ENCODE data around the gene RBM12. TPM values are rescaled to one million over a fixed set of nuclear protein-coding genes. Genes with fewer than 3 reads are reported as not detected.

Gene RBM12
- total RNA-seq, 1 experiment from 2014 or later = 100 TPM

- Histone ChIP-seq H3K4me1 (ENCODE audit: control insufficient read depth, insufficient read depth, low read length) (peaks cover 4% of the 10 kb centered on the region), H3K27me3 (ENCODE audit: control insufficient read depth, insufficient read depth, low read length) (no peaks in the 10 kb centered on the region), H3K27ac (ENCODE audit: low read length) (no peak overlapping the region), H3K4me3 (ENCODE audit: low read depth in 2 of 2, low read length in 2 of 2) (no peak overlapping the region), H3K36me3 (ENCODE audit: control insufficient read depth, insufficient read depth, low read length) (peaks cover 14% of the 10 kb centered on the region), H3K9me3 (ENCODE audit: control insufficient read depth, insufficient read depth, low read depth, low read length) (no peaks in the 10 kb centered on the region)
- no TSS peak for BruUV-seq (replicated peaks)
- in situ Hi-C loops (cut with HindIII; ENCODE audit: low pct_unique_long_range_greater_than_20kb, low sequenced_read_pairs) (no loop called here), intact Hi-C loops (cut with micrococcal nuclease; ENCODE audit: unreplicated experiment) (no loop called here)
- ChIA-PET CTCF (interaction anchor here (1.0 kb wide), 1 partner anchor 29 kb away, joined by 4 read pairs; no protein-coding TSS in a partner anchor), POLR2A (no interaction called here)
- TF ChIP-seq POLR2AphosphoS5 (IDR thresholded peaks at IDR 0.05; ENCODE audit: low read depth, low read length) = no peak
- TF ChIP-seq TCF7L2 (IDR thresholded peaks at IDR 0.05; ENCODE audit: low read depth, low read length) = no peak
- TF ChIP-seq, protein P1, sequence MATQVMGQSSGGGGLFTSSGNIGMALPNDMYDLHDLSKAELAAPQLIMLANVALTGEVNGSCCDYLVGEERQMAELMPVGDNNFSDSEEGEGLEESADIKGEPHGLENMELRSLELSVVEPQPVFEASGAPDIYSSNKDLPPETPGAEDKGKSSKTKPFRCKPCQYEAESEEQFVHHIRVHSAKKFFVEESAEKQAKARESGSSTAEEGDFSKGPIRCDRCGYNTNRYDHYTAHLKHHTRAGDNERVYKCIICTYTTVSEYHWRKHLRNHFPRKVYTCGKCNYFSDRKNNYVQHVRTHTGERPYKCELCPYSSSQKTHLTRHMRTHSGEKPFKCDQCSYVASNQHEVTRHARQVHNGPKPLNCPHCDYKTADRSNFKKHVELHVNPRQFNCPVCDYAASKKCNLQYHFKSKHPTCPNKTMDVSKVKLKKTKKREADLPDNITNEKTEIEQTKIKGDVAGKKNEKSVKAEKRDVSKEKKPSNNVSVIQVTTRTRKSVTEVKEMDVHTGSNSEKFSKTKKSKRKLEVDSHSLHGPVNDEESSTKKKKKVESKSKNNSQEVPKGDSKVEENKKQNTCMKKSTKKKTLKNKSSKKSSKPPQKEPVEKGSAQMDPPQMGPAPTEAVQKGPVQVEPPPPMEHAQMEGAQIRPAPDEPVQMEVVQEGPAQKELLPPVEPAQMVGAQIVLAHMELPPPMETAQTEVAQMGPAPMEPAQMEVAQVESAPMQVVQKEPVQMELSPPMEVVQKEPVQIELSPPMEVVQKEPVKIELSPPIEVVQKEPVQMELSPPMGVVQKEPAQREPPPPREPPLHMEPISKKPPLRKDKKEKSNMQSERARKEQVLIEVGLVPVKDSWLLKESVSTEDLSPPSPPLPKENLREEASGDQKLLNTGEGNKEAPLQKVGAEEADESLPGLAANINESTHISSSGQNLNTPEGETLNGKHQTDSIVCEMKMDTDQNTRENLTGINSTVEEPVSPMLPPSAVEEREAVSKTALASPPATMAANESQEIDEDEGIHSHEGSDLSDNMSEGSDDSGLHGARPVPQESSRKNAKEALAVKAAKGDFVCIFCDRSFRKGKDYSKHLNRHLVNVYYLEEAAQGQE (IDR thresholded peaks at IDR 0.05; ENCODE audit: insufficient read depth in 1 of 2, low read depth in 2 of 2, low read length in 1 of 2) = no peak
- TF ChIP-seq SIN3A (IDR thresholded peaks at IDR 0.05; ENCODE audit: borderline replicate concordance, insufficient read depth, low read depth, low read length) = no peak
- TF ChIP-seq, protein P2, sequence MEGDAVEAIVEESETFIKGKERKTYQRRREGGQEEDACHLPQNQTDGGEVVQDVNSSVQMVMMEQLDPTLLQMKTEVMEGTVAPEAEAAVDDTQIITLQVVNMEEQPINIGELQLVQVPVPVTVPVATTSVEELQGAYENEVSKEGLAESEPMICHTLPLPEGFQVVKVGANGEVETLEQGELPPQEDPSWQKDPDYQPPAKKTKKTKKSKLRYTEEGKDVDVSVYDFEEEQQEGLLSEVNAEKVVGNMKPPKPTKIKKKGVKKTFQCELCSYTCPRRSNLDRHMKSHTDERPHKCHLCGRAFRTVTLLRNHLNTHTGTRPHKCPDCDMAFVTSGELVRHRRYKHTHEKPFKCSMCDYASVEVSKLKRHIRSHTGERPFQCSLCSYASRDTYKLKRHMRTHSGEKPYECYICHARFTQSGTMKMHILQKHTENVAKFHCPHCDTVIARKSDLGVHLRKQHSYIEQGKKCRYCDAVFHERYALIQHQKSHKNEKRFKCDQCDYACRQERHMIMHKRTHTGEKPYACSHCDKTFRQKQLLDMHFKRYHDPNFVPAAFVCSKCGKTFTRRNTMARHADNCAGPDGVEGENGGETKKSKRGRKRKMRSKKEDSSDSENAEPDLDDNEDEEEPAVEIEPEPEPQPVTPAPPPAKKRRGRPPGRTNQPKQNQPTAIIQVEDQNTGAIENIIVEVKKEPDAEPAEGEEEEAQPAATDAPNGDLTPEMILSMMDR (IDR thresholded peaks at IDR 0.05) = no peak
- no peak for ATAC-seq
- DNase-seq (ENCODE audit: low read depth, low spot score) = no peak
Measured at GRCh38 chr20:35648836-35649235, 15.9 kb downstream of the RBM12 start.

- Histone ChIP-seq H3K4me3 (ENCODE audit: low read depth in 2 of 2, low read length in 2 of 2) (no peak overlapping the region), H3K4me1 (ENCODE audit: control insufficient read depth, insufficient read depth, low read length) (no peaks in the 10 kb centered on the region), H3K27me3 (ENCODE audit: control insufficient read depth, insufficient read depth, low read length) (no peaks in the 10 kb centered on the region), H3K36me3 (ENCODE audit: control insufficient read depth, insufficient read depth, low read length) (no peaks in the 10 kb centered on the region; the same call in 1 of the 2 replicates), H3K27ac (ENCODE audit: low read length) (no peak overlapping the region), H3K9me3 (ENCODE audit: control insufficient read depth, insufficient read depth, low read depth, low read length) (no peaks in the 10 kb centered on the region)
- ATAC-seq = no peak
- in situ Hi-C loops (cut with HindIII; ENCODE audit: low pct_unique_long_range_greater_than_20kb, low sequenced_read_pairs) = no loop called here
- no TSS peak for BruUV-seq (replicated peaks)
- ChIA-PET POLR2A (no interaction called here), CTCF (no interaction called here)
- TF ChIP-seq TCF7L2 (IDR thresholded peaks at IDR 0.05; ENCODE audit: low read depth, low read length) = no peak
- no peak for TF ChIP-seq POLR2AphosphoS5 (IDR thresholded peaks at IDR 0.05; ENCODE audit: low read depth, low read length)
- TF ChIP-seq, protein P2 (IDR thresholded peaks at IDR 0.05) = no peak
- TF ChIP-seq SIN3A (IDR thresholded peaks at IDR 0.05; ENCODE audit: borderline replicate concordance, insufficient read depth, low read depth, low read length) = no peak
- TF ChIP-seq, protein P1 (IDR thresholded peaks at IDR 0.05; ENCODE audit: insufficient read depth in 1 of 2, low read depth in 2 of 2, low read length in 1 of 2) = no peak
- intact Hi-C loops (cut with micrococcal nuclease; ENCODE audit: unreplicated experiment) = no loop called here
- no peak for DNase-seq (ENCODE audit: low read depth, low spot score)
Measured at GRCh38 chr20:35644806-35645205, 19.9 kb downstream of the RBM12 start.
